Coronary artery (tissue), 2 donors: ENCODE data around the gene ADAMTS3.

Experiments used
- DNase-seq: peaks from one replicate; pipeline ENCODE4 v3.0.0-alpha.2; 2017; ENCODE audit warnings: low spot score
- H3K27ac ChIP-seq, 2 donors: fragments of 200-600 bp; sonication (generic); one replicate each; pipeline ENCODE4 v1.5.1; 2016 to 2019
- H3K4me3 ChIP-seq: fragments of 200-600 bp; sonication (generic); 2 replicates; pipeline ENCODE4 v1.5.1; 2016; ENCODE audit warnings: mild to moderate bottlenecking, moderate library complexity
- CTCF ChIP-seq: fragments of 200-600 bp; sonication (generic); IDR thresholded peaks from one replicate; pipeline ENCODE4 v1.5.1; 2019; ENCODE audit warnings: antibody characterized with exemption

Gene ADAMTS3

GRCh38 chr4:72320223-72320948, 248.6 kb downstream of the ADAMTS3 start:
- no peak for DNase-seq
- no peak for TF ChIP-seq CTCF

GRCh38 chr4:72319601-72320021, 249.4 kb downstream of the ADAMTS3 start:
- Histone ChIP-seq H3K4me3 (no peak overlapping the region), H3K27ac (no peak overlapping the region)
- TF ChIP-seq CTCF = no peak
- no peak for DNase-seq

More at GRCh38 chr4:72320223-72320948, 248.6 kb downstream of the ADAMTS3 start:
- Histone ChIP-seq H3K27ac (no peak overlapping the region), H3K4me3 (no peak overlapping the region)

GRCh38 chr4:72318421-72319170, 250.4 kb downstream of the ADAMTS3 start:
- TF ChIP-seq CTCF = no peak
- no peak for DNase-seq
- Histone ChIP-seq H3K27ac (no peak overlapping the region), H3K4me3 (no peak overlapping the region)

- no peak for DNase-seq
- no peak overlapping the region for H3K4me3 ChIP-seq
- H3K27ac ChIP-seq = peak overlapping the region in 1 of 2 donors; percentile 7
These were observed 254.2 kb downstream of the ADAMTS3 start for GRCh38 chr4:72314869-72315268.

GRCh38 chr4:72313121-72313520, 255.9 kb downstream of the ADAMTS3 start:
- H3K27ac ChIP-seq = peak overlapping the region; percentile 61 to 82
- no peak overlapping the region for H3K4me3 ChIP-seq
- no peak for TF ChIP-seq CTCF
- no peak for DNase-seq

More at GRCh38 chr4:72314869-72315268, 254.2 kb downstream of the ADAMTS3 start:
- no peak for TF ChIP-seq CTCF

GRCh38 chr4:72312032-72312650, 256.9 kb downstream of the ADAMTS3 start:
- peak overlapping the region; percentile 61 to 82 for H3K27ac ChIP-seq
- no peak for TF ChIP-seq CTCF
- peak; percentile 86 for DNase-seq
- H3K4me3 ChIP-seq = peak overlapping the region; percentile 17
